Activated CD8-positive, alpha-beta memory T cell treated with anti-CD3 and anti-CD28 coated beads for 36 hours (primary cell): ENCODE data around the gene ERFL. TPM values are rescaled to one million over a fixed set of nuclear protein-coding genes. Genes with fewer than 3 reads are reported as not detected.

Source experiments
- CTCF ChIA-PET: fragments of 350-600 bp; sonication (Branson Sonifier 250); formaldehyde crosslinking; loops from one replicate; lab custom pipeline; 2021; ENCODE audit warnings: antibody characterized with exemption; lab: Charles Lee
- POLR2A ChIA-PET: fragments of 350-600 bp; sonication (Branson Sonifier 250); formaldehyde crosslinking; loops from one replicate; lab custom pipeline; 2021; ENCODE audit warnings: antibody characterized with exemption; lab: Charles Lee
- total RNA-seq, 2 experiments: library from RNA; stranded (reverse); gene quantifications; one replicate each; pipeline ENCODE4 v1.2.3, GENCODE V29; 2021

The ERFL gene
- total RNA-seq, 2 experiments from 2014 or later, result 1.1 to 1.3 TPM

DNA sequence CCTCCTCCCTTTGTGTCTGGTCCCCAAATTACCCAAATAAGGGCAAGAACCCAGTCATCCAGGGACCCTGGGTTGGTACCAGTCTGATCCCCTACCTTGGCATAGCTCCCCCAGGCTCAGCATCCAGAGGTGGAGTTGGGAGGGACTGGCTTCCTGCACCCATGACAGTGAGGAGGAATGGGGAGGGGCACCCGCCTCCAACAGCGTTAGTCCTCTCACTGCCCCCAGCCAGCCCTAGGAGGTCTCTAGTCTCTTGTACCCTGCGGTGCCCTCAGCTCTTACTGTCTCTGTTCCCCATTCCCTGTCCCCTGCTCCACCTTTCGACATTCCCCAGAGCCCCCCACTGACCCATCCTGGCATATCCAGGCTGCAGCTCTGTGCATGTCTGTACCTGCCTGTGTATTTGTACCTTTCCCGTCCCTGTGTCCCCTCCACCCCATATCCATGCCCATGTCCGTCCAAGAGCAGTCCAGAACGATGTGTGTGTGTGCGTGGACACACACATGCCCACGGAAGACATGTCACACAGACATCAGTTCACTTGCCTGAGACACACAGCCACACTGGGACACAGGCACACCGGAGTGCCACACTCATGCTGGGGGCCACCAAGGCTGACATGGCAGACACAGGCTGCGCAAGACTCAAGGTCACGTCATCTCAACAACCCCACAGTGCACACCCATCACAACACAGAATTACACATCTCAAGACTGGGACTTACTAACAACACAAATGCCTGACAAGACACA lies 17.8 kb downstream of the ERFL start:
- ChIA-PET POLR2A (no interaction called here), CTCF (interaction anchor here (0.8 to 1.2 kb wide), 2 partner anchors 10 to 38 kb away, joined by 3 read pairs; no protein-coding TSS in a partner anchor)

DNA sequence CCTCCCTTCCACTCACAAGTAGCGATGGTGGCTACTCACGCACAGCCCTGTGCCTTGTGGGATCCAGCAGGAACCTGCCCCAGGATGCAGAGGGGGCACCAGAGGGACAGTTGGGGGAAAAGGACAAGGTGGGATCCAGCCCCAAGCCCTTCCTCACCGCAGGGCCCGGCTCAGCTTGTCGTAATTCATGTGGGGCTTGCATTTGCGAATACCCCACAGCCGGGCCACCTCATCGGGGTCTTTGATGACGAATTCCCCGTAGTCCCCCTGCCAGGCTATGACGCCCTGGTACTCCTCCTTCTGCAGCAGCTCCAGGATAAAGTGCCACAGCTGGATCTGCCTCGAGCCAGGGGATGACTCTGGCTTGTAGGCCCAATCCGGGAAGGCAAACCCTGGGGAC lies 18.5 kb downstream of the ERFL start:
- ChIA-PET POLR2A (no interaction called here), CTCF (interaction anchor here (0.8 kb wide), 1 partner anchor 9 kb away, joined by 3 read pairs; no protein-coding TSS in a partner anchor)

GRCh38 chr19:41908724-41909464 lies 19.4 kb downstream of the ERFL start:
- ChIA-PET CTCF (interaction anchor here (1.0 to 1.3 kb wide), 2 partner anchors 13 to 38 kb away, joined by 3 to 5 read pairs; no protein-coding TSS in a partner anchor), POLR2A (no interaction called here)

DNA sequence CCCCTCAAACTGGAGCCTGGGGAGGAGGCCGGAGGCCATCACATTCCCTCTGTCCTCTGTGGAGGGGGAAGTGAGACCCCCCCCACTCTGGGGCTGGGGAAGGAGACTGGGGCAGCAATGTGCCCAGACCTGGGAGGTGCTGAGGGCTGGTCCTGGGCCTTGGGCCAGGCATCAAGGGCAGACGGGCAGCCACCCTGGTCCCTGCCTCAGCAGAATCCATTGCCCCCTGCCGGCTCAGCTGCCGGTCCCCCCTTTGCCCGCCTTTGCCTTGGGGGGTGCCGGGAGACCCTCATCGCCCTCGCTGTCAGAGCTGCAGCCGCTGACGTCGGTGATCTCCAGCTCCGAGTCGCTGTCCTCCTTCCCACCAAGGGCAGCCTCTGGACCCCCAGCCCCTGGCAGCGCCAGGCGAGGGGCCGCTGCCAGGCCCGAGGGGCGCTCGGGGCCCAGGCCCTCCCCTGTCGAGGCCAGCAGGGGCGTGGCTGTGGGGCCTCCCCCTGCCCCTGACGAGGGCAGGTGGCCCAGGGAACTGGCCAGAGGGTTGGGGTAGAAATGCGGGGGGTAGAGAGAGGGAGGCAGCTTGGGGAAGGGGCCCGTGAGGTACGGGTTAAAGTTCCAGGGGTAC lies 20.1 kb downstream of the ERFL start:
- POLR2A ChIA-PET, result interaction anchor here (0.9 kb wide), 1 partner anchor 38 kb away, joined by 3 read pairs; no protein-coding TSS in a partner anchor
- CTCF ChIA-PET, result interaction anchor here (1.0 to 1.4 kb wide), 3 partner anchors 12 to 38 kb away, joined by 3 to 5 read pairs (median 3); no protein-coding TSS in a partner anchor

- ChIA-PET POLR2A (interaction anchor here (0.6 to 0.9 kb wide), 3 partner anchors 16 to 543 kb away, joined by 3 to 6 read pairs (median 3); no protein-coding TSS in a partner anchor), CTCF (interaction anchor here (1.4 kb wide), 1 partner anchor 33 kb away, joined by 3 read pairs; no protein-coding TSS in a partner anchor)
Measured at GRCh38 chr19:41906916-41907680, 21.2 kb downstream of the ERFL start.

GRCh38 chr19:41906271-41906670 lies 22.0 kb downstream of the ERFL start:
- ChIA-PET POLR2A (no interaction called here), CTCF (interaction anchor here (0.6 to 1.3 kb wide), 3 partner anchors 11 to 440 kb away, joined by 3 read pairs; no protein-coding TSS in a partner anchor)

DNA sequence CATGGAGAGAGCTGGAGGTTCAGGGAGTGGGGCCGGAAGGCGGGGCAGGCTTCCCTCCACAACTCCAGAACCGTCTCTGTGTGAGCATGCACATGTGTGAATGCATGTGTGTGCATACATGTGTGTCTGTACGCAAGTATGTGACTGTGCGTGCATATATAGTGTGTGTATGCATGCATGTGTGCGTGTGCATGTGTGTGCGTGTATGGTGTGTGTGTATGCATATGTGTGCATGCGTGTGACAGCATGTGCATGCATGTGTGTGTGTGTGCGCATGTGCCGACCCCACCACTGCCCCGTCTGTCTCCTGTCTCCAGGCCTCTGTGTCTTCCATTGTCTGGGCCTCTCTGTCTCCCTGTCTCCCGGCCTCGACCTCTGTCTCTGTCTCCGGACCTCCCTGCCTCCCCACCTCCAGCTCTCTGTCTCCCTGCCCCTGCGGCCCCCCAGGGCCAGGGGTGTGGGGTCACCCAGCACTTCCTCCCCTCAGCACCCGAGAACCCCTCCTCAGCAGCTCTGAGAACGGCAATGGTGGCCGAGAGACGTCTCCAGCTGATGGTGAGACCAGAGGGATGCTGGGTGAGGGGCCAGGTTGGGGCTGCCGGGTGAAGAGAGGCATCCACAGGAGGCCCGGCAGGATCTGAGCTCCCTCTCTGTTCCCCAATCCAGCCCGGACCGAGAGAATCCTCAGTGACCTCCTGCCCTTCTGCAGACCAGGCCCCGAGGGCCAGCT lies 22.8 kb downstream of the ERFL start:
- CTCF ChIA-PET, result interaction anchor here (0.6 to 1.3 kb wide), 5 partner anchors 9 to 441 kb away, joined by 3 read pairs; no protein-coding TSS in a partner anchor
- POLR2A ChIA-PET, result interaction anchor here (0.5 kb wide), 1 partner anchor 40 kb away, joined by 3 read pairs; no protein-coding TSS in a partner anchor

DNA sequence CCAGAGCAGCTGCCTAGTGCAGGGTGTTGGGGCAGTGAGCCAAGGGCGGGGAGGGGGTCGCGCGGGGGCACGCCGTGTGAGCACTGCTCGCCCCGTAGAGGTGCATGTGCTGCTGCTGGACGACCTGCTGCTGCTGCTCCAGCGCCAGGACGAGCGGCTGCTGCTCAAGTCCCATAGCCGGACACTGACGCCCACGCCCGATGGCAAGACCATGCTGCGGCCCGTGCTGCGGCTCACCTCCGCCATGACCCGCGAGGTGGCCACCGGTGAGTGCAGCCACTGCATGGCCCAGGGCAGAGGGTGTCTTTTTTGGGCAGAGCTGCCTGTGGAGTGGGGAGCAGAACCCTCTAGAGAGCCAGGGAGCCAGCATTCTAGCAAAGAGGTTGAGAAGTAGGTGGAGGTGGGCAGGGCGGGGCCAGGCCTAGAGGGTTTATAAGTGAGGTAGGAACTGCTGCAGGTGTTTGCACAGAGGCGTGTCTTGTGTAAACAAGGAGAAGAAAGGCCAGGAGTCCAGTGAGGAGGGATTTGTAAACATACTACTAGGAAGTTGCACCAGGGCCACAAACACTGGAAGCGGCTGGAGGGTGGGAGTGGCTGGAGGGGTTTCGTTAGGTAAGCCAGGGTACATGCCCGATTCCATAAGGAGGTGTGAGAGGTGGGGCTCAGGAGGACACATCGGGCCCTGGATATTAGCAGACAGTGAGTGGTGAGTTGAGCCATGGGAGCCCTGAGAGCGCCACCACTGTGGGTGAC lies 24.0 kb downstream of the ERFL start:
- ChIA-PET POLR2A (no interaction called here), CTCF (interaction anchor here (2.3 kb wide), 1 partner anchor 31 kb away, joined by 6 read pairs; no protein-coding TSS in a partner anchor)

- ChIA-PET POLR2A (interaction anchor here (0.6 to 1.5 kb wide), 3 partner anchors 8 to 30 kb away, joined by 3 to 4 read pairs (median 3); no protein-coding TSS in a partner anchor), CTCF (interaction anchor here (2.3 kb wide), 1 partner anchor 30 kb away, joined by 6 read pairs; no protein-coding TSS in a partner anchor)
Measured at GRCh38 chr19:41903193-41903953, 24.9 kb downstream of the ERFL start.

- ChIA-PET CTCF (interaction anchor here (0.8 to 2.3 kb wide), 2 partner anchors 29 to 56 kb away, joined by 4 to 6 read pairs; no protein-coding TSS in a partner anchor), POLR2A (interaction anchor here (0.6 to 1.5 kb wide), 2 partner anchors 9 to 10 kb away, joined by 3 to 4 read pairs; no protein-coding TSS in a partner anchor)
Measured at GRCh38 chr19:41902594-41902993, 25.7 kb downstream of the ERFL start.

- ChIA-PET CTCF (interaction anchor here (0.8 to 2.3 kb wide), 2 partner anchors 28 to 56 kb away, joined by 4 to 6 read pairs; no protein-coding TSS in a partner anchor), POLR2A (interaction anchor here (1.5 kb wide), 1 partner anchor 10 kb away, joined by 3 read pairs; no protein-coding TSS in a partner anchor)
Measured at GRCh38 chr19:41901707-41902360, 26.4 kb downstream of the ERFL start.

GRCh38 chr19:41898235-41898634 lies 30.0 kb downstream of the ERFL start:
- ChIA-PET POLR2A (no interaction called here), CTCF (no interaction called here)

GRCh38 chr19:41897820-41898219 lies 30.4 kb downstream of the ERFL start:
- ChIA-PET CTCF (no interaction called here), POLR2A (no interaction called here)

DNA sequence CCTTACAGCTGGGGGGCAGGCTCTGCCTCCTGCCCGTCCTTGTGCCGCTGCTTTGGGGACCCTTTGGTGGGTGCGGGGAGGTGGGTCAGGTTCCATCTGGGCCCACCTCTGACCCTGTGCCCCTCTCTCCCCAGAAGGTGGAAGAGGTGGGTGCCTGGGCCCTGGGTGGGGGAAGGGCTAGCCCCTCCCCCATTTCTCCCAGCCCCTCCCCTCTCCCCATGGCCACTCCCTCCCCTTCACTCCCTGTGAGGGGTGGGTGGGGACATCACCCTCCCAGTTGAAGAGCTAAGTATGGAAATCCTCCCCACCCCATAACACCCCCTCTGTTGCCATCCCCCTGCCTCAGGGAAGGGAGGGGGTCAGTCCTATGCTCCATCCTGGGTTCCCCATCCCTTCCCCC lies 31.1 kb downstream of the ERFL start:
- CTCF ChIA-PET, result no interaction called here
- POLR2A ChIA-PET, result no interaction called here

GRCh38 chr19:41896581-41896942 lies 31.7 kb downstream of the ERFL start:
- POLR2A ChIA-PET, result interaction anchor here (1.4 kb wide), 1 partner anchor 10 kb away, joined by 4 read pairs; no protein-coding TSS in a partner anchor
- CTCF ChIA-PET, result interaction anchor here (0.7 to 1.4 kb wide), 4 partner anchors 8 to 36 kb away, joined by 3 to 5 read pairs (median 4); partner anchors contain the start of gene RPS19
